Measurements from ENCODE around the gene DLL3. TPM values are rescaled to one million over a fixed set of nuclear protein-coding genes. Genes with fewer than 3 reads are reported as not detected.

Gene DLL3
- polyA plus RNA-seq, 1 donor = 0.90 TPM

- H3K27me3 ChIP-seq (ENCODE audit: control insufficient read depth, insufficient read depth, low read length) = no peaks in the 10 kb centered on the region
- H3K4me3 ChIP-seq (ENCODE audit: low read length) = no peak overlapping the region
- WGBS (ENCODE audit: insufficient coverage, low lambda C conversion rate) = 60% methylated on average over 2 of the region's 12 CpGs
- H3K27ac ChIP-seq (ENCODE audit: low read length) = no peak overlapping the region
- no peaks in the 10 kb centered on the region for H3K9me3 ChIP-seq (ENCODE audit: control insufficient read depth, low read depth, low read length)
- no peaks in the 10 kb centered on the region for H3K36me3 ChIP-seq (ENCODE audit: control insufficient read depth, insufficient read depth, low read length)
- no peak for DNase-seq
- peaks cover 6% of the 10 kb centered on the region for H3K4me1 ChIP-seq (ENCODE audit: control insufficient read depth, insufficient read depth, low read length)
Measured at GRCh38 chr19:39533003-39533512, 34.3 kb downstream of the DLL3 start.

GRCh38 chr19:39533791-39534190, 35.0 kb downstream of the DLL3 start:
- peaks cover 10% of the 10 kb centered on the region for H3K4me1 ChIP-seq (ENCODE audit: control insufficient read depth, insufficient read depth, low read length)
- H3K9me3 ChIP-seq (ENCODE audit: control insufficient read depth, low read depth, low read length) = no peaks in the 10 kb centered on the region
- no CpG with 5 or more reads among the region's 3 CpGs for WGBS (ENCODE audit: insufficient coverage, low lambda C conversion rate)
- H3K27me3 ChIP-seq (ENCODE audit: control insufficient read depth, insufficient read depth, low read length) = no peaks in the 10 kb centered on the region
- DNase-seq = no peak
- H3K4me3 ChIP-seq (ENCODE audit: low read length) = no peak overlapping the region
- H3K36me3 ChIP-seq (ENCODE audit: control insufficient read depth, insufficient read depth, low read length) = no peaks in the 10 kb centered on the region
- H3K27ac ChIP-seq (ENCODE audit: low read length) = no peak overlapping the region

GRCh38 chr19:39539165-39539517, 40.4 kb downstream of the DLL3 start:
- peak overlapping the region; percentile 90 for H3K4me3 ChIP-seq (ENCODE audit: low read length)
- H3K27ac ChIP-seq (ENCODE audit: low read length) = peak overlapping the region; percentile 56
- no peaks in the 10 kb centered on the region for H3K9me3 ChIP-seq (ENCODE audit: control insufficient read depth, low read depth, low read length)
- peaks cover 8% of the 10 kb centered on the region for H3K4me1 ChIP-seq (ENCODE audit: control insufficient read depth, insufficient read depth, low read length)
- no peaks in the 10 kb centered on the region for H3K36me3 ChIP-seq (ENCODE audit: control insufficient read depth, insufficient read depth, low read length)
- peaks cover 6% of the 10 kb centered on the region for H3K27me3 ChIP-seq (ENCODE audit: control insufficient read depth, insufficient read depth, low read length)
- no peak for DNase-seq
- WGBS (ENCODE audit: insufficient coverage, low lambda C conversion rate) = no CpG with 5 or more reads among the region's 10 CpGs

GRCh38 chr19:39539518-39540332, 41.0 kb downstream of the DLL3 start, which contains the start of gene EID2:
Gene EID2 (minus strand): TSS chr19:39540161. CDS start chr19:39540079, 82 bp downstream.
- WGBS (ENCODE audit: insufficient coverage, low lambda C conversion rate) = no CpG with 5 or more reads among the region's 84 CpGs
- H3K4me1 ChIP-seq (ENCODE audit: control insufficient read depth, insufficient read depth, low read length) = peaks cover 8% of the 10 kb centered on the region
- no peaks in the 10 kb centered on the region for H3K36me3 ChIP-seq (ENCODE audit: control insufficient read depth, insufficient read depth, low read length)
- H3K27me3 ChIP-seq (ENCODE audit: control insufficient read depth, insufficient read depth, low read length) = peaks cover 6% of the 10 kb centered on the region
- H3K9me3 ChIP-seq (ENCODE audit: control insufficient read depth, low read depth, low read length) = no peaks in the 10 kb centered on the region
- H3K4me3 ChIP-seq (ENCODE audit: low read length) = peak within 1 kb of the TSS; percentile 90
- H3K27ac ChIP-seq (ENCODE audit: low read length) = peak within 1 kb of the TSS; percentile 91
- DNase-seq = peak; percentile 93

GRCh38 chr19:39540333-39540673, 41.6 kb downstream of the DLL3 start:
- Histone ChIP-seq H3K36me3 (ENCODE audit: control insufficient read depth, insufficient read depth, low read length) (no peaks in the 10 kb centered on the region), H3K4me3 (ENCODE audit: low read length) (peak overlapping the region; percentile 90), H3K9me3 (ENCODE audit: control insufficient read depth, low read depth, low read length) (no peaks in the 10 kb centered on the region), H3K4me1 (ENCODE audit: control insufficient read depth, insufficient read depth, low read length) (peaks cover 8% of the 10 kb centered on the region), H3K27me3 (ENCODE audit: control insufficient read depth, insufficient read depth, low read length) (peaks cover 6% of the 10 kb centered on the region), H3K27ac (ENCODE audit: low read length) (no peak overlapping the region)
- 34% methylated on average over 4 of the region's 10 CpGs for WGBS (ENCODE audit: insufficient coverage, low lambda C conversion rate)
- no peak for DNase-seq

- Histone ChIP-seq H3K4me3 (ENCODE audit: low read length) (no peak overlapping the region), H3K27ac (ENCODE audit: low read length) (no peak overlapping the region), H3K36me3 (ENCODE audit: control insufficient read depth, insufficient read depth, low read length) (no peaks in the 10 kb centered on the region), H3K4me1 (ENCODE audit: control insufficient read depth, insufficient read depth, low read length) (peaks cover 8% of the 10 kb centered on the region), H3K9me3 (ENCODE audit: control insufficient read depth, low read depth, low read length) (no peaks in the 10 kb centered on the region), H3K27me3 (ENCODE audit: control insufficient read depth, insufficient read depth, low read length) (peaks cover 6% of the 10 kb centered on the region)
- no peak for DNase-seq
- no CpG with 5 or more reads among the region's 2 CpGs for WGBS (ENCODE audit: insufficient coverage, low lambda C conversion rate)
Measured at GRCh38 chr19:39542206-39542605, 43.5 kb downstream of the DLL3 start.

- H3K4me3 ChIP-seq (ENCODE audit: low read length) = no peak overlapping the region
- DNase-seq = no peak
- no peaks in the 10 kb centered on the region for H3K9me3 ChIP-seq (ENCODE audit: control insufficient read depth, low read depth, low read length)
- no peak overlapping the region for H3K27ac ChIP-seq (ENCODE audit: low read length)
- WGBS (ENCODE audit: insufficient coverage, low lambda C conversion rate) = no CpG with 5 or more reads among the region's 3 CpGs
- peaks cover 6% of the 10 kb centered on the region for H3K27me3 ChIP-seq (ENCODE audit: control insufficient read depth, insufficient read depth, low read length)
- no peaks in the 10 kb centered on the region for H3K36me3 ChIP-seq (ENCODE audit: control insufficient read depth, insufficient read depth, low read length)
- peaks cover 7% of the 10 kb centered on the region for H3K4me1 ChIP-seq (ENCODE audit: control insufficient read depth, insufficient read depth, low read length)
Measured at GRCh38 chr19:39543477-39543857, 44.7 kb downstream of the DLL3 start.

GRCh38 chr19:39544226-39544903, 45.6 kb downstream of the DLL3 start:
- H3K27ac ChIP-seq (ENCODE audit: low read length) = no peak overlapping the region
- H3K9me3 ChIP-seq (ENCODE audit: control insufficient read depth, low read depth, low read length) = no peaks in the 10 kb centered on the region
- H3K27me3 ChIP-seq (ENCODE audit: control insufficient read depth, insufficient read depth, low read length) = peaks cover 6% of the 10 kb centered on the region
- peaks cover 3% of the 10 kb centered on the region for H3K4me1 ChIP-seq (ENCODE audit: control insufficient read depth, insufficient read depth, low read length)
- no peak for DNase-seq
- H3K36me3 ChIP-seq (ENCODE audit: control insufficient read depth, insufficient read depth, low read length) = no peaks in the 10 kb centered on the region
- WGBS (ENCODE audit: insufficient coverage, low lambda C conversion rate) = no CpG with 5 or more reads among the region's 7 CpGs
- H3K4me3 ChIP-seq (ENCODE audit: low read length) = no peak overlapping the region

- Histone ChIP-seq H3K27me3 (ENCODE audit: control insufficient read depth, insufficient read depth, low read length) (peaks cover 6% of the 10 kb centered on the region), H3K27ac (ENCODE audit: low read length) (no peak overlapping the region), H3K4me3 (ENCODE audit: low read length) (no peak overlapping the region), H3K9me3 (ENCODE audit: control insufficient read depth, low read depth, low read length) (no peaks in the 10 kb centered on the region), H3K36me3 (ENCODE audit: control insufficient read depth, insufficient read depth, low read length) (no peaks in the 10 kb centered on the region), H3K4me1 (ENCODE audit: control insufficient read depth, insufficient read depth, low read length) (peaks cover 3% of the 10 kb centered on the region)
- DNase-seq = no peak
- WGBS (ENCODE audit: insufficient coverage, low lambda C conversion rate) = no CpG with 5 or more reads among the region's 1 CpG
Measured at GRCh38 chr19:39544911-39545310, 46.2 kb downstream of the DLL3 start.

- Histone ChIP-seq H3K27ac (ENCODE audit: low read length) (no peak overlapping the region), H3K4me3 (ENCODE audit: low read length) (no peak overlapping the region), H3K36me3 (ENCODE audit: control insufficient read depth, insufficient read depth, low read length) (no peaks in the 10 kb centered on the region), H3K27me3 (ENCODE audit: control insufficient read depth, insufficient read depth, low read length) (peaks cover 6% of the 10 kb centered on the region), H3K9me3 (ENCODE audit: control insufficient read depth, low read depth, low read length) (no peaks in the 10 kb centered on the region), H3K4me1 (ENCODE audit: control insufficient read depth, insufficient read depth, low read length) (no peaks in the 10 kb centered on the region)
- no peak for DNase-seq
- 57% methylated on average over 2 of the region's 8 CpGs for WGBS (ENCODE audit: insufficient coverage, low lambda C conversion rate)
Measured at GRCh38 chr19:39546599-39546998, 47.9 kb downstream of the DLL3 start.

All from large intestine (tissue), 3 donors.